GM12878 (cell line): ENCODE data around the gene COL8A2. TPM values are rescaled to one million over a fixed set of nuclear protein-coding genes. Genes with fewer than 3 reads are reported as not detected.

Experiments
- BACH1 ChIP-seq: fragments of 450-650 bp; IDR thresholded peaks from 2 replicates; pipeline ENCODE4 v1.6.1; 2017; ENCODE audit warnings: mild to moderate bottlenecking, borderline replicate concordance
- CBX5 ChIP-seq: sonication (generic); IDR thresholded peaks from 2 replicates; pipeline ENCODE4 v1.6.1; 2016; ENCODE audit warnings: low read depth, moderate library complexity, mild to moderate bottlenecking, inconsistent platforms
- ESRRA ChIP-seq: IDR thresholded peaks from 2 replicates; pipeline ENCODE4 v1.6.1; 2012; ENCODE audit warnings: mild to moderate bottlenecking, low read length, improper control_type of control experiment
- GABPA ChIP-seq: IDR thresholded peaks from 2 replicates; pipeline ENCODE4 v1.6.1; 2014; ENCODE audit warnings: antibody characterized with exemption, low read depth, mild to moderate bottlenecking, inconsistent platforms
- GATAD2B ChIP-seq: fragments of 450-650 bp; conservative IDR thresholded peaks from 2 replicates; pipeline ENCODE4 v1.6.1; 2017; ENCODE audit warnings: low read depth, mild to moderate bottlenecking, moderate library complexity
- HCFC1 ChIP-seq: fragments of 150-350 bp; IDR thresholded peaks from 2 replicates; pipeline ENCODE4 v1.6.1; 2014; ENCODE audit warnings: low read length
- IKZF2 ChIP-seq, 2 experiments: fragments of 450-650 bp; IDR thresholded peaks; 2 replicates each; pipeline ENCODE4 v1.6.1; 2017; ENCODE audit warnings: mild to moderate bottlenecking in 2 of 2, moderate library complexity in 2 of 2
- IRF4 ChIP-seq: IDR thresholded peaks from 2 replicates; pipeline ENCODE4 v1.6.1; 2011; ENCODE audit warnings: low read depth, low read length
- JUNB ChIP-seq: IDR thresholded peaks from 2 replicates; pipeline ENCODE4 v1.6.1; 2016; ENCODE audit warnings: antibody characterized with exemption, mild to moderate bottlenecking
- LARP7 ChIP-seq: fragments of 450-650 bp; IDR thresholded peaks from 2 replicates; pipeline ENCODE4 v1.6.1; 2017; ENCODE audit warnings: mild to moderate bottlenecking
- NFYA ChIP-seq: IDR thresholded peaks from 2 replicates; pipeline ENCODE4 v1.6.1; 2011; ENCODE audit warnings: low read depth, mild to moderate bottlenecking, low read length, improper control_type of control experiment, borderline replicate concordance
- PAX5 ChIP-seq: IDR thresholded peaks from 2 replicates; pipeline ENCODE4 v1.6.1; 2011; ENCODE audit warnings: low read depth, low read length, borderline replicate concordance
- POLR2AphosphoS2 ChIP-seq: IDR thresholded peaks from 2 replicates; pipeline ENCODE4 v1.6.1; 2011; ENCODE audit warnings: low read depth, mild to moderate bottlenecking, low read length, improper control_type of control experiment, moderate library complexity
- RBBP5 ChIP-seq: fragments of 200-600 bp; sonication (generic); conservative IDR thresholded peaks from 2 replicates; pipeline ENCODE4 v1.6.1; 2016
- TAF1 ChIP-seq: IDR thresholded peaks from 2 replicates; pipeline ENCODE4 v1.6.1; 2011; ENCODE audit warnings: mild to moderate bottlenecking, low read depth, low read length, borderline replicate concordance
- YBX1 ChIP-seq: fragments of 450-650 bp; IDR thresholded peaks from 2 replicates; pipeline ENCODE4 v1.6.1; 2016; ENCODE audit warnings: antibody characterized with exemption
- ZNF622 ChIP-seq: fragments of 450-650 bp; IDR thresholded peaks from 2 replicates; pipeline ENCODE4 v1.6.1; 2017; ENCODE audit warnings: mild to moderate bottlenecking, inconsistent platforms
- polyA plus RNA-seq, 11 experiments: library from polyadenylated mRNA; depleted of rRNA in 4 of 11; unstranded in 6 of 11; stranded (reverse) in 5 of 11; fragments of >200 nt; fragmentation: Nextera tagmentation in 4 of 11; fragmentation: Illumina TruSeq in 1 of 11; extraction: Ambion mirVana in 4 of 11; extraction: Trizol in 1 of 11; gene quantifications; 1 replicate in 1 of 11; 2 replicates in 10 of 11; pipeline versions ENCODE4 v1.2.1 to v1.2.3, GENCODE V29; 2011 to 2016; ENCODE audit warnings: inconsistent platforms in 2 of 11, missing spikeins in 2 of 11, low read depth in 1 of 11
- total RNA-seq, 4 experiments: library from RNA; depleted of rRNA in 3 of 4; stranded (reverse); fragments of >200 nt in 3 of 4; fragmentation: Illumina TruSeq in 1 of 4; extraction: Trizol in 1 of 4; gene quantifications; 2 replicates each; pipeline versions ENCODE4 v1.2.1 to v1.2.3, GENCODE V29; 2013 to 2021
- TF ChIP-seq, protein P1 (sequence below): IDR thresholded peaks from 2 replicates; pipeline ENCODE4 v1.6.1; 2012; ENCODE audit warnings: low read length, inconsistent platforms
- TF ChIP-seq, protein P2 (sequence below): IDR thresholded peaks from 2 replicates; pipeline ENCODE4 v1.6.1; 2012; ENCODE audit warnings: low read depth, low read length, improper control_type of control experiment
- TF ChIP-seq, protein P3 (sequence below): IDR thresholded peaks from 2 replicates; pipeline ENCODE4 v1.6.1; 2012; ENCODE audit warnings: mild to moderate bottlenecking, low read depth, low read length
- TF ChIP-seq, protein P4 (sequence below): fragments of 450-650 bp; IDR thresholded peaks from 2 replicates; pipeline ENCODE4 v1.6.1; 2016; ENCODE audit warnings: mild to moderate bottlenecking, moderate library complexity, borderline replicate concordance

The COL8A2 gene
- total and polyA plus RNA-seq, 10 of the 15 experiments (the other 5 are each of a cell fraction or from before 2014, with no cell fraction given), result 0.01 TPM; not detected in 9

DNA sequence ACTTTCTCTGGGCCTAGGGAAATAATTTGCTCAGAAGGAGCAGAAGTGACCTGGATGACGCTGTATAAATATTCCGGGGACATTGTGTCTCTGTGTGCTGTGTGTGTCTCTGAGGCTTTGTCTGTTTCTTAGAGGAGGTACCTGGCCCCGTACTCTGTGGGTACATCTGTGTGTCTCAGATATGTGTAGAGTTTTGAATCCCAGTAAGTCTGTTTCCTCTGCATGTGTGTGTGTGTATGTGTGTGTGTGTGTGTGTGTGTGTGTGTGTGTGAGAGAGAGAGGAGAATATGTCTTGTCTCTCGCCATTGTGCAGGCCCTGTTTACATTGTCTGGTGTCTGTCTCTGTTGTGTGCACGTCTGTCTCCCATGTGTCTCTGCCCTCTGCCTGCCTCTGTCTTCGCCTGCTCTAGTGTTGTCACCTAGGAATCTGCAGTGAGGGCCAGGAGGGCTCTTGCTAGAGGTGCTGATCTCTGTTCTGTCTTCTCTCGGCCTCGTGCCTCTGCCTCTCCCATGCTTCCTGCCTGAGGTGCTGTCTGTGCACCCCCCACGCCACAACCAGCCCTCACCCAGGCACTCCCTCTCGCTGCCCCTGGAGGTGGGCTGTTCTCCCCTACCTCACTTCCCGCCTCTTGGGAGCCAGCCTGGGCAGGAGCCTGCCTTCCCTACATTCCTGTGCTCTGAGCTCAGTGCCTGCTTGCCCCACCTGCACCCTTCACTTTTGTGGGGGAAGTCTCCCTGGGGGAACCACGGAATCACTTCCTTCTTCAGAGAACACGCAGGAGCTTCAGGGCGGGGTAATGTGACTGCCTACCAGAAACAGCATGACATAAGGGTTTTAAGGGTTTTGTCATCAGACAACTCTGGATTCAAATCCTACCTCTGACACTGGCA, 36.9 kb upstream of the COL8A2 start (continued):
- TF ChIP-seq RBBP5 (no peak), IKZF2 (IDR thresholded peaks at IDR 0.05) (peak; percentile 76 to 83), LARP7 (peak; percentile 67; the same call in 1 of the 2 replicates), NFYA (no peak), GABPA (no peak), JUNB (no peak), TAF1 (0 out of 2 replicates have a peak, but pooled peaks have one; percentile 4), PAX5 (no peak), YBX1 (no peak; the same call in 1 of the 2 replicates), POLR2AphosphoS2 (no peak), ZNF622 (no peak), ESRRA (no peak), BACH1 (peak; percentile 32; the same call in 1 of the 2 replicates), IRF4 (no peak), HCFC1 (no peak), CBX5 (no peak), GATAD2B (peak; percentile 57; the same call in 1 of the 2 replicates)
- TF ChIP-seq, protein P1, sequence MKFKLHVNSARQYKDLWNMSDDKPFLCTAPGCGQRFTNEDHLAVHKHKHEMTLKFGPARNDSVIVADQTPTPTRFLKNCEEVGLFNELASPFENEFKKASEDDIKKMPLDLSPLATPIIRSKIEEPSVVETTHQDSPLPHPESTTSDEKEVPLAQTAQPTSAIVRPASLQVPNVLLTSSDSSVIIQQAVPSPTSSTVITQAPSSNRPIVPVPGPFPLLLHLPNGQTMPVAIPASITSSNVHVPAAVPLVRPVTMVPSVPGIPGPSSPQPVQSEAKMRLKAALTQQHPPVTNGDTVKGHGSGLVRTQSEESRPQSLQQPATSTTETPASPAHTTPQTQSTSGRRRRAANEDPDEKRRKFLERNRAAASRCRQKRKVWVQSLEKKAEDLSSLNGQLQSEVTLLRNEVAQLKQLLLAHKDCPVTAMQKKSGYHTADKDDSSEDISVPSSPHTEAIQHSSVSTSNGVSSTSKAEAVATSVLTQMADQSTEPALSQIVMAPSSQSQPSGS, result no peak
- TF ChIP-seq, protein P2, sequence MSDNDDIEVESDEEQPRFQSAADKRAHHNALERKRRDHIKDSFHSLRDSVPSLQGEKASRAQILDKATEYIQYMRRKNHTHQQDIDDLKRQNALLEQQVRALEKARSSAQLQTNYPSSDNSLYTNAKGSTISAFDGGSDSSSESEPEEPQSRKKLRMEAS, result peak; percentile 33; the same call in 1 of the 2 replicates
- TF ChIP-seq, protein P3, sequence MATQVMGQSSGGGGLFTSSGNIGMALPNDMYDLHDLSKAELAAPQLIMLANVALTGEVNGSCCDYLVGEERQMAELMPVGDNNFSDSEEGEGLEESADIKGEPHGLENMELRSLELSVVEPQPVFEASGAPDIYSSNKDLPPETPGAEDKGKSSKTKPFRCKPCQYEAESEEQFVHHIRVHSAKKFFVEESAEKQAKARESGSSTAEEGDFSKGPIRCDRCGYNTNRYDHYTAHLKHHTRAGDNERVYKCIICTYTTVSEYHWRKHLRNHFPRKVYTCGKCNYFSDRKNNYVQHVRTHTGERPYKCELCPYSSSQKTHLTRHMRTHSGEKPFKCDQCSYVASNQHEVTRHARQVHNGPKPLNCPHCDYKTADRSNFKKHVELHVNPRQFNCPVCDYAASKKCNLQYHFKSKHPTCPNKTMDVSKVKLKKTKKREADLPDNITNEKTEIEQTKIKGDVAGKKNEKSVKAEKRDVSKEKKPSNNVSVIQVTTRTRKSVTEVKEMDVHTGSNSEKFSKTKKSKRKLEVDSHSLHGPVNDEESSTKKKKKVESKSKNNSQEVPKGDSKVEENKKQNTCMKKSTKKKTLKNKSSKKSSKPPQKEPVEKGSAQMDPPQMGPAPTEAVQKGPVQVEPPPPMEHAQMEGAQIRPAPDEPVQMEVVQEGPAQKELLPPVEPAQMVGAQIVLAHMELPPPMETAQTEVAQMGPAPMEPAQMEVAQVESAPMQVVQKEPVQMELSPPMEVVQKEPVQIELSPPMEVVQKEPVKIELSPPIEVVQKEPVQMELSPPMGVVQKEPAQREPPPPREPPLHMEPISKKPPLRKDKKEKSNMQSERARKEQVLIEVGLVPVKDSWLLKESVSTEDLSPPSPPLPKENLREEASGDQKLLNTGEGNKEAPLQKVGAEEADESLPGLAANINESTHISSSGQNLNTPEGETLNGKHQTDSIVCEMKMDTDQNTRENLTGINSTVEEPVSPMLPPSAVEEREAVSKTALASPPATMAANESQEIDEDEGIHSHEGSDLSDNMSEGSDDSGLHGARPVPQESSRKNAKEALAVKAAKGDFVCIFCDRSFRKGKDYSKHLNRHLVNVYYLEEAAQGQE, result no peak
- TF ChIP-seq, protein P4, sequence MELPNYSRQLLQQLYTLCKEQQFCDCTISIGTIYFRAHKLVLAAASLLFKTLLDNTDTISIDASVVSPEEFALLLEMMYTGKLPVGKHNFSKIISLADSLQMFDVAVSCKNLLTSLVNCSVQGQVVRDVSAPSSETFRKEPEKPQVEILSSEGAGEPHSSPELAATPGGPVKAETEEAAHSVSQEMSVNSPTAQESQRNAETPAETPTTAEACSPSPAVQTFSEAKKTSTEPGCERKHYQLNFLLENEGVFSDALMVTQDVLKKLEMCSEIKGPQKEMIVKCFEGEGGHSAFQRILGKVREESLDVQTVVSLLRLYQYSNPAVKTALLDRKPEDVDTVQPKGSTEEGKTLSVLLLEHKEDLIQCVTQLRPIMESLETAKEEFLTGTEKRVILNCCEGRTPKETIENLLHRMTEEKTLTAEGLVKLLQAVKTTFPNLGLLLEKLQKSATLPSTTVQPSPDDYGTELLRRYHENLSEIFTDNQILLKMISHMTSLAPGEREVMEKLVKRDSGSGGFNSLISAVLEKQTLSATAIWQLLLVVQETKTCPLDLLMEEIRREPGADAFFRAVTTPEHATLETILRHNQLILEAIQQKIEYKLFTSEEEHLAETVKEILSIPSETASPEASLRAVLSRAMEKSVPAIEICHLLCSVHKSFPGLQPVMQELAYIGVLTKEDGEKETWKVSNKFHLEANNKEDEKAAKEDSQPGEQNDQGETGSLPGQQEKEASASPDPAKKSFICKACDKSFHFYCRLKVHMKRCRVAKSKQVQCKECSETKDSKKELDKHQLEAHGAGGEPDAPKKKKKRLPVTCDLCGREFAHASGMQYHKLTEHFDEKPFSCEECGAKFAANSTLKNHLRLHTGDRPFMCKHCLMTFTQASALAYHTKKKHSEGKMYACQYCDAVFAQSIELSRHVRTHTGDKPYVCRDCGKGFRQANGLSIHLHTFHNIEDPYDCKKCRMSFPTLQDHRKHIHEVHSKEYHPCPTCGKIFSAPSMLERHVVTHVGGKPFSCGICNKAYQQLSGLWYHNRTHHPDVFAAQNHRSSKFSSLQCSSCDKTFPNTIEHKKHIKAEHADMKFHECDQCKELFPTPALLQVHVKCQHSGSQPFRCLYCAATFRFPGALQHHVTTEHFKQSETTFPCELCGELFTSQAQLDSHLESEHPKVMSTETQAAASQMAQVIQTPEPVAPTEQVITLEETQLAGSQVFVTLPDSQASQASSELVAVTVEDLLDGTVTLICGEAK, result no peak
